PC-9 (cell line): ENCODE data around the gene DUSP10.

ENCODE experiments used
- CTCF ChIP-seq: fragments of 200-600 bp; sonication (generic); conservative IDR thresholded peaks from 2 replicates; pipeline ENCODE4 v1.6.1; 2017; ENCODE audit warnings: mixed run types, antibody characterized with exemption, mild to moderate bottlenecking, moderate library complexity
- EZH2 ChIP-seq: fragments of 200-600 bp; sonication (generic); IDR thresholded peaks from 2 replicates; pipeline ENCODE4 v1.8.0; 2017; ENCODE audit warnings: antibody characterized with exemption, low read depth

DNA sequence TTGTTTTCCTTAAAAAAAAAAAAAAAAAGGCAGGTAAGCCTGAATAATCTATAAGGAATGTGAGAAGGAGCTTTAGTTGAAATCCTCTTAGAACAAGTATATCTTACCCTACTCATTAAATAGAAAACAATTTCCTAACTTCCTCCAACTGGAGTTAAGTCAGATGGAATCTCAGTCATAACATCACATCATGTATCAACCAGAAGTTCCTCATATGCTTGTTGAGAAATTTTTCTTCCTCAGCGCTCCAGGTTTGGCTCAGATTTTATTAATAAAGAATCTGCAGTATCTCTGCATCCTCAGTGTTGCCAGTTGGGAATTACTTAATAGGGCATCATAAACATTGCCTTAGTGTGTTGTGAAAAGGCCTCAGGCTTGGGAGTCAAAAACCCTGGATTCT lies 37.6 kb downstream of the DUSP10 start:
- TF ChIP-seq CTCF (no peak), EZH2 (no peak)
